ENCODE results near the gene AP3D1.

AP3D1 gene

GRCh38 chr19:2180881-2181632 is 29.7 kb upstream of the AP3D1 start:
- no peak for DNase-seq

GRCh38 chr19:2180114-2180513 is 28.7 kb upstream of the AP3D1 start:
- no peak for DNase-seq

GRCh38 chr19:2179095-2179494 is 27.7 kb upstream of the AP3D1 start:
- DNase-seq, result no peak

DNA sequence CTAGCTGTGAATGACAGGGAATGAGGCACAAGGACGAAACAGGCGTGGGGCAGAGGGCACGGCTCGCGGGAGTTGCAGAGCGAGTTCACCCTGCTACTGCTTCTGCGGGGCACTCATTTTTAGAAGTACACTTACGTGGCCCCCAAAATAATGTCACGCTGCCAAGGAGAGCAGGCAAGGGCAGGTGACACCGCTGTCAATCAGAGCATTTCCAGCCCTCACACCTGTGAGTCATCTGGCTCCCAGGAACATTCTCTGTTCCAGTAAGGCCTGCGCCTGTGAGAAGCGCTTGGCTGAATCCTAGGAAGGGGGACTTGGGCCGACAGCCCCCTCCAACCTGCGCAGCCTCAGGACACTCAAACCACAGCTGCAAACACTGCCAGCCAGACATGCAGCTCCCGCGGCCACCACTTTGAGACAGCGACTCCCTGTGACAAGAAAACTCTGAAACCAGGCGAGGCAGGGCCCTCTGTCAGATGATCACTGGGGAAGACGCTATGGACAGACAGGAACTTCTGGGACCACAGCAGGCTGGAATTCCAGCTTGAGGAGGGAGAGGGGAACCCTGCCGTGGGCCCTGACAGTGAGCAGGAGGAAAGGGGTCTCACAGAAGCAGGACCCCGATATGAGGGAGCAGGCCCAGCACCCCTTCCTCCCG is 25.1 kb upstream of the AP3D1 start:
- no peak for DNase-seq

DNA sequence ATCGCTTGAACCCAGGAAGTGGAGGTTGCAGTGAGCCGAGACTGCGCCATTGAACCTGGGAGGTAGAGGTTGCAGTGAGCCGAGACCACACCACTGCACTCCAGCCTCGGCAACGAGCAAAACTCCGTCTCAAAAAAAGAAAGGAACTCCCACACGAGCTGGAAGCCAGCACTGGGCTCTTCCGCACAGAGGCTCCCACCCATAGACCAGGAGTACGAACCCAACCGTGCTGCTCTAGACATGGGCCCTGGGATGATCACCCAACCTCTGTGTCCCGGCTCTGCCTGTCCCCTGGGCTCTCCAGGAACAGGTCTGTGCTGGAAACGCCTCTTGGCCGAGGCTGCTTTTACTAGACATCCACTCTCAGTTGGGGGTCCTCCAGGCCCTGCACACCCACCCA is 24.4 kb upstream of the AP3D1 start:
- DNase-seq, result no peak

GRCh38 chr19:2173767-2174577 is 22.6 kb upstream of the AP3D1 start:
- no peak for DNase-seq

DNA sequence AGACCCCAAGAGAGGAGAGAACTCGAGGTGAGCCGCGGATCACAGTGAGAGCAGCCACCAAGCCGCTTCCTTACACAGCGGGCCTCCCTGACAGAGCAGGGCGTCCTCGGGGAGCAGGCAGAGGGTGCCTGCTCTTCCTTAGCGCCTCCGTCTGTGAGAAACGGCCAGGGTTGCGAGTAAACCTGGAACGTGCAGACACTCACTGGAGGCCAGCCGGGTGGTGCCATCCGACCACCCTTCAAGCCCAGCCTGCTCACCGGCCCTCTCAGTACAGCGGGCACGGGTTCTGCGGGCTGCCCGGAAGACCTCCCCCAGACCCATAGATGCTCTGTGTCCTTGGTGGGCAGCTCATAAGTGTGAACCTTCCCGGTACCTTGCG is 22.0 kb upstream of the AP3D1 start:
- no peak for DNase-seq

- DNase-seq, result peak in 3 of 4 experiments; percentile 8 to 41 (median 22)
These were observed 20.2 kb upstream of the AP3D1 start for GRCh38 chr19:2171349-2172145.

DNA sequence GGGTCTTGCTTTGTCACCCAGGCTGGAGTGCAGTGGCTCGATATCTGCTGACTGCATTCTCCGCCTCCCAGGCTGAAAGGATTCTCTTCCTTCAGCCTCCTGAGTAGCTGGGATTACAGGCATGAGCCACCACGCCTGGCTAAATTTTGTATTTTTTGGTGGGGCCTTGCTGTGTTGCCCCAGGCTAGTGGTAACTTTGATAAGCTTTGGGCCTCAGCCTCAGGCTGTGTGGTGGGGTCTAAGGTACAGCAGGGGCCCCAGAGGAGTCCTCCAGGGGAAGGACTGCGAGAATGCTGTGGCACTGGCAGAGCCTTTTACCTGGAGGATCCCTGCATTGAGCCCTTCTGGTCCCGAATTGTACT is 19.6 kb upstream of the AP3D1 start:
- no peak for DNase-seq

GRCh38 chr19:2170219-2170618 is 18.9 kb upstream of the AP3D1 start:
- DNase-seq, result no peak

DNA sequence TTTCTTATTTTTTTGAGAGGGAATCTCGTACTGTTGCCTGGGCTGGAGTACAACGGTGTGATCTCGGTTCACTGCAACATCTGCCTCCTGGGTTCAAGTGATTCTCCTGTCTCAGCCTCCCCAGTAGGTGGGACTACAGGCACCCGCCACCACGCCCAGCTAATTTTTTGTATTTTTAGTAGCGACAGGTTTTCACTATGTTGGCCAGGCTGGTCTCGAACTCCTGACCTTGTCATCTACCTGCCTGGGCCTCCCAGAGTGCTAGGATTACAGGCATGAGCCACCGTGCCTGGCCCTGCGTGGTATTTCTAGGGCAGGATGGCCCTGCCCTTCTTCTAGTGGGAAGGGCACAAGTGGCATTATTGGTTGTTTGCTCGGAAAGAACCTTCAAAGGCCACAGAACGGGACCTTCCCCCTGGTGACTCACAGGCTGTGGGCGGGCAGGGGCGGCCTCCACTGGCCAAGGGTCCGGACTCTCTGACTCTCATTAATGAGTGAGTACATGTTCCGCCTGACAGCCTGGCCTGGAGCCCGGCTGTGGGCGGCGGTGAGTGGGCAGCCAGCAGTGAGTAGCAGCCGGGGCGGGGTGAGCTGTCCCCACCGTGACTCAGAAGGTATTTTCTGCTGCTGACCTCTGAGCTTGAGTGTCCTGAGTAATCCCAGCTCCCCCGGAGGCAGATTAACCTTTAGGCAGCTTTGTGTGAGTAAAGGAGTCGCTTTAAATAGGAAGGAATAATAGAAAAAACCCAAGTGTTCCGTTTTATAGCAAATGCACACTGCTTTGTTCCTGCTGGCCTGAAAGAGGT is 17.5 kb upstream of the AP3D1 start:
- DNase-seq, result no peak

- no peak for DNase-seq
These were observed 16.7 kb upstream of the AP3D1 start for GRCh38 chr19:2167896-2168618.

DNA sequence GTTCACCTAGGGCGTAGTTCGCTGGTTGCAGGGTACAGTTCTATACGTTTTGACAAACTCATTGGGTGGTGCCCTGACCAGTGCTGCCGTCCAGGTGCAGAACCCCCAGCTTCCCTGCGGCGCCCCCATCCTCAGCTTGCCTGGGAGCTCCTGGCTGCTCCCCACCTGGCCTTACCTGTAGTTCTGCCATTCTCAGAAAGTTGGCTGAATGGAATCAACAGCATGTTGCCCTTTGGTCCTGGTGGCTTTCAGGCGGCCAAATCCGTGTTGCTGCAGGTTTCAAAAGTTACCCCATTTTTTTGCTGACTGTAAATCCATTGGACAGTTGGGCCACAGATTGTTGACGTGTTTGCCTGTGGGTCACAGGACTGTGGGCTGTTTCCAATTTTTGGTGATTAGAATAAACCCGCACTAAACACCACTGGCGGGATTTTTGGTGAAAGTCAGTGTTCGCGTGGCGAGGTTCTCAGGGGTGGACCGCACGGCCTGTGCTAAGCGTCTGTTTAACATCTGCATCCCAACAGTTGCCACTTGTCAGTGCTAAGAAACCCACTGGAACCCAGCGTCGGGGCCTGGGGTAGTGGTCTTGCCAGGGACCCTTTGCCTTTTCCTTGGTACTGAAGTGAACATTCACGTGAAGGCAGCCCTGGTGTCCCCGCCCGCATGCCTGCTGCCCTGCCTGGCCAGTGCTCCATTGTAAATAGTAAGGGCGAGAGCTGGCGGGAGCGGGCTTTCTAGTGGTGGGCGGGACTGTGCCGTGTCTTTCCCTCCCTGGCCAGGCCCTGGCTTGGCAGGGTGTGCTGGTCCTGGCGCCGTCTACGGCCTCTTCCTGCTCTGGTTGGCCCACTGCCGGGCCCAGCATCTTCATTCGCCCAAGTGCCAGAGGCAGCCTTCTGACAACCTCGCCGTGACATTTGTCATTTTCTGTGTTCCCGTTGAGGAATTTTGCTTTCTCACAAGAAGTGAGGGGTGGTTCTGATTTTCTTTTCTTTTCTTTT is 15.7 kb upstream of the AP3D1 start:
- no peak for DNase-seq

- peak in 2 of 4 experiments; percentile 39 to 79 for DNase-seq
These were observed 12.9 kb upstream of the AP3D1 start for GRCh38 chr19:2164020-2164998.

DNA sequence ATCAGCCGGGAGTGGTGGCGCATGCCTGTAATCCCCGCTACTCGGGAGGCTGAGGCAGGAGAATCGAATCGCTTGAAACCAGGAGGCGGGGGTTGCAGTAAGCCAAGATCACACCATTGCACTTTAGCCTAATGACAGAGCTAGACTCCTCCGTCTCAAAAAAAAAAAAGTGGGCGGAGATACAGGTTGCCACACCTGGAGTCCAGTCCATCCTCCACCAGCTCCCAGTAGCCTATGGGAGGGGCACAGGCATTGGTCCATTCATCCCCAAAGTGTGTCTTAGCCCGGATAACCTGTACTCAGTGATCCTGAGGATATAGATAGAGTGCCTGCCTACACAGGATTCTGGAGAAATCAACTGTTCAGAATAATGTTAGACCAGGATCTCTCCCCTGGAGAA is 9.0 kb upstream of the AP3D1 start:
- DNase-seq, result no peak

DNA sequence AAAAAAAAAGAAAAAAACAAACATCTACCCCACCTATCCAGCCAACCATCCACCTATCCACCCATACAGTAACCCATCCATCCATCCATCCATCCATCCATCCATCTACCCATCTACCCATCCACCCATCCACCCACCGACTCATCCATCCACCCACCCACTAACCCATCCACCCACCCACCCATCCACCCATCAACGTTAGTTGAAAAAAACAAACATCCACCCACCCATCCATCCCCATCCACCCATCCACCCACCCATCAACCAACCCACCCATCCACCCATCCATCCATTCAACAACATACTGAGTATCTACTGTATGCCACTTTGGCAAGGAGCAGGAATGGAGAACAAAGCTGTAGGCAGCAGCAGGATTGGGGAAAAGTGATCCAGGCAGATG is 6.1 kb upstream of the AP3D1 start:
- no peak for DNase-seq

GRCh38 chr19:2154587-2155075 is 3.3 kb upstream of the AP3D1 start:
- no peak for DNase-seq

GRCh38 chr19:2150794-2151338 is 500 bp downstream of the AP3D1 start:
- DNase-seq, result no peak
